Hindlimb muscle (tissue), 1 donor: Measurements from ENCODE around the gene KRT1. TPM values are rescaled to one million over a fixed set of nuclear protein-coding genes. Genes with fewer than 3 reads are reported as not detected.
"Not testable (repeated sequence)": the region's sequence is repeated elsewhere in the genome, so short reads cannot be mapped to it uniquely, and the experiment has no call there.

ENCODE experiments used
- DNase-seq: peaks from one replicate; pipeline ENCODE4 v3.0.0-alpha.2; 2013
- polyA plus RNA-seq: library from polyadenylated mRNA; unstranded; fragments of 120-200 nt; gene quantifications from one replicate; pipeline ENCODE4 v1.2.1, GENCODE V29; 2013; ENCODE audit not compliant: insufficient read length

The KRT1 gene
- 20.8 TPM for polyA plus RNA-seq

- DNase-seq: no peak
Observed at GRCh38 chr12:52680363-52680762, at the start of gene KRT1. Gene KRT1 (minus strand): TSS chr12:52680407. CDS start chr12:52680348, 59 bp downstream.

GRCh38 chr12:52729147-52729546 lies 48.9 kb upstream of the KRT1 start:
- no peak for DNase-seq

GRCh38 chr12:52728374-52728773 lies 48.2 kb upstream of the KRT1 start:
- DNase-seq: no peak

- no peak for DNase-seq
Observed at GRCh38 chr12:52727037-52727436, 46.8 kb upstream of the KRT1 start.

GRCh38 chr12:52726451-52726850 lies 46.2 kb upstream of the KRT1 start:
- DNase-seq: no peak

GRCh38 chr12:52724384-52724783 lies 44.2 kb upstream of the KRT1 start:
- no peak for DNase-seq

GRCh38 chr12:52722680-52723079 lies 42.5 kb upstream of the KRT1 start:
- no peak for DNase-seq

- no peak for DNase-seq
Observed at GRCh38 chr12:52721838-52722470, 41.7 kb upstream of the KRT1 start.

- DNase-seq: no peak
Observed at GRCh38 chr12:52720365-52720886, 40.2 kb upstream of the KRT1 start.

GRCh38 chr12:52716061-52716460 lies 35.9 kb upstream of the KRT1 start:
- no peak for DNase-seq

- no peak for DNase-seq
Observed at GRCh38 chr12:52715416-52715815, 35.2 kb upstream of the KRT1 start.

GRCh38 chr12:52714887-52715281 lies 34.7 kb upstream of the KRT1 start:
- DNase-seq: no peak

- no peak for DNase-seq
Observed at GRCh38 chr12:52713960-52714886, 34.0 kb upstream of the KRT1 start.

GRCh38 chr12:52712122-52712521 lies 31.9 kb upstream of the KRT1 start:
- DNase-seq: not testable (repeated sequence)

- DNase-seq: no peak
Observed at GRCh38 chr12:52710730-52711129, 30.5 kb upstream of the KRT1 start.

- no peak for DNase-seq
Observed at GRCh38 chr12:52708010-52708409, 27.8 kb upstream of the KRT1 start.

GRCh38 chr12:52704464-52704863 lies 24.3 kb upstream of the KRT1 start:
- no peak for DNase-seq

GRCh38 chr12:52703878-52704277 lies 23.7 kb upstream of the KRT1 start:
- DNase-seq: no peak

GRCh38 chr12:52703424-52703823 lies 23.2 kb upstream of the KRT1 start, which contains the start of gene KRT77:
Gene KRT77 (minus strand): TSS chr12:52703524. CDS start chr12:52703434, 90 bp downstream.
- DNase-seq: no peak

GRCh38 chr12:52702338-52702737 lies 22.1 kb upstream of the KRT1 start:
- no peak for DNase-seq

- DNase-seq: no peak
Observed at GRCh38 chr12:52701281-52701680, 21.1 kb upstream of the KRT1 start.

- DNase-seq: no peak
Observed at GRCh38 chr12:52699960-52700359, 19.8 kb upstream of the KRT1 start.

- DNase-seq: no peak
Observed at GRCh38 chr12:52699373-52699772, 19.2 kb upstream of the KRT1 start.
